GM12872 (cell line): ENCODE measurements around the gene TIGD1.

Experiments used
- CTCF ChIP-seq: IDR thresholded peaks from 3 replicates; pipeline ENCODE4 v1.5.1; 2011; ENCODE audit warnings: low read depth, mild to moderate bottlenecking, low read length, moderate library complexity; ENCODE audit not compliant: insufficient read depth

The TIGD1 gene

GRCh38 chr2:232588031-232588430 is 37.7 kb upstream of the TIGD1 start:
- no peak for TF ChIP-seq CTCF

GRCh38 chr2:232587512-232587911 is 37.2 kb upstream of the TIGD1 start:
- no peak for TF ChIP-seq CTCF

GRCh38 chr2:232586943-232587505 is 36.7 kb upstream of the TIGD1 start:
- no peak for TF ChIP-seq CTCF

GRCh38 chr2:232584238-232584637 is 33.9 kb upstream of the TIGD1 start:
- no peak for TF ChIP-seq CTCF

- no peak for TF ChIP-seq CTCF
Observed at GRCh38 chr2:232581725-232582124, 31.4 kb upstream of the TIGD1 start.

- TF ChIP-seq CTCF = no peak
Observed at GRCh38 chr2:232580648-232580981, 30.3 kb upstream of the TIGD1 start.

GRCh38 chr2:232578626-232579025 is 28.3 kb upstream of the TIGD1 start:
- TF ChIP-seq CTCF = no peak

GRCh38 chr2:232577841-232578240 is 27.5 kb upstream of the TIGD1 start:
- TF ChIP-seq CTCF = no peak
